ENCODE data around the gene DEAF1.
"Not testable (repeated sequence)": the region's sequence is repeated elsewhere in the genome, so short reads cannot be mapped to it uniquely, and the experiment has no call there.

DEAF1 gene

GRCh38 chr11:694563-695287, at the start of gene DEAF1:
Gene DEAF1, minus strand, starts transcription at chr11:695222. Its CDS starts 175 bp downstream, at chr11:695047.
- peak; percentile 98 to 99 for DNase-seq (ENCODE audit: low read depth in 1 of 2, low spot score in 1 of 2)

GRCh38 chr11:742571-743201, 47.7 kb upstream of the DEAF1 start:
- DNase-seq (ENCODE audit: low read depth in 1 of 2, low spot score in 1 of 2) = no peak

- DNase-seq (ENCODE audit: low read depth in 1 of 2, low spot score in 1 of 2) = no peak
Measured at GRCh38 chr11:742156-742546, 47.1 kb upstream of the DEAF1 start.

GRCh38 chr11:737899-738298, 42.9 kb upstream of the DEAF1 start:
- DNase-seq (ENCODE audit: low read depth in 1 of 2, low spot score in 1 of 2) = not testable (repeated sequence)

GRCh38 chr11:737366-737765, 42.3 kb upstream of the DEAF1 start:
- no peak for DNase-seq (ENCODE audit: low read depth in 1 of 2, low spot score in 1 of 2)

GRCh38 chr11:734541-734940, 39.5 kb upstream of the DEAF1 start:
- DNase-seq (ENCODE audit: low read depth in 1 of 2, low spot score in 1 of 2) = not testable (repeated sequence)

- DNase-seq (ENCODE audit: low read depth in 1 of 2, low spot score in 1 of 2) = no peak
Measured at GRCh38 chr11:733072-733471, 38.0 kb upstream of the DEAF1 start.

GRCh38 chr11:729492-730074, 34.6 kb upstream of the DEAF1 start:
- DNase-seq (ENCODE audit: low read depth in 1 of 2, low spot score in 1 of 2) = no peak

GRCh38 chr11:728901-729491, 34.0 kb upstream of the DEAF1 start:
- DNase-seq (ENCODE audit: low read depth in 1 of 2, low spot score in 1 of 2) = no peak

- DNase-seq (ENCODE audit: low read depth in 1 of 2, low spot score in 1 of 2) = peak; percentile 64 to 69
Measured at GRCh38 chr11:727859-728748, 33.1 kb upstream of the DEAF1 start.

- no peak for DNase-seq (ENCODE audit: low read depth in 1 of 2, low spot score in 1 of 2)
Measured at GRCh38 chr11:727281-727701, 32.3 kb upstream of the DEAF1 start.

- DNase-seq (ENCODE audit: low read depth in 1 of 2, low spot score in 1 of 2) = no peak
Measured at GRCh38 chr11:726278-727220, 31.5 kb upstream of the DEAF1 start.

- DNase-seq (ENCODE audit: low read depth in 1 of 2, low spot score in 1 of 2) = no peak
Measured at GRCh38 chr11:725624-726202, 30.7 kb upstream of the DEAF1 start.

GRCh38 chr11:724778-725386, 29.9 kb upstream of the DEAF1 start:
- DNase-seq (ENCODE audit: low read depth in 1 of 2, low spot score in 1 of 2) = no peak

GRCh38 chr11:724049-724777, 29.2 kb upstream of the DEAF1 start:
- no peak for DNase-seq (ENCODE audit: low read depth in 1 of 2, low spot score in 1 of 2)

- no peak for DNase-seq (ENCODE audit: low read depth in 1 of 2, low spot score in 1 of 2)
Measured at GRCh38 chr11:723120-723883, 28.3 kb upstream of the DEAF1 start.

- no peak for DNase-seq (ENCODE audit: low read depth in 1 of 2, low spot score in 1 of 2)
Measured at GRCh38 chr11:722346-722811, 27.4 kb upstream of the DEAF1 start.
